H9 (cell line): ENCODE results near the gene ENHO. TPM values are rescaled to one million over a fixed set of nuclear protein-coding genes. Genes with fewer than 3 reads are reported as not detected.

Experiments
- DNase-seq: peaks from one replicate; pipeline ENCODE4 v3.0.0-alpha.2; 2017
- H2AFZ ChIP-seq: one replicate; pipeline ENCODE4 v1.6.1; 2013; ENCODE audit warnings: mild to moderate bottlenecking, low read length, control low read depth, moderate library complexity
- H2AK5ac ChIP-seq: 2 replicates; pipeline ENCODE4 v1.6.1; 2013; ENCODE audit warnings: low read length, control low read depth, mixed read lengths; ENCODE audit not compliant: insufficient read length
- H2BK120ac ChIP-seq: one replicate; pipeline ENCODE4 v1.6.1; 2013; ENCODE audit warnings: low read depth, mild to moderate bottlenecking, low read length, control low read depth, inconsistent platforms; ENCODE audit not compliant: poor library complexity, severe bottlenecking
- H2BK12ac ChIP-seq: 2 replicates; pipeline ENCODE4 v1.6.1; 2013; ENCODE audit warnings: low read length, control low read depth, mixed read lengths, low read depth; ENCODE audit not compliant: insufficient read length
- H2BK15ac ChIP-seq: 2 replicates; pipeline ENCODE4 v1.6.1; 2013; ENCODE audit warnings: low read depth, low read length, control low read depth
- H2BK20ac ChIP-seq: one replicate; pipeline ENCODE4 v1.6.1; 2013; ENCODE audit warnings: low read depth, mild to moderate bottlenecking, low read length, control low read depth, inconsistent platforms; ENCODE audit not compliant: poor library complexity, severe bottlenecking
- H2BK5ac ChIP-seq: 2 replicates; pipeline ENCODE4 v1.6.1; 2013; ENCODE audit warnings: low read length, control low read depth, mixed read lengths; ENCODE audit not compliant: insufficient read length
- H3K14ac ChIP-seq: 2 replicates; pipeline ENCODE4 v1.6.1; 2013; ENCODE audit warnings: low read length, control low read depth; ENCODE audit not compliant: insufficient read depth
- H3K18ac ChIP-seq: 2 replicates; pipeline ENCODE4 v1.6.1; 2013; ENCODE audit warnings: low read depth, mild to moderate bottlenecking, mixed read lengths, low read length, control low read depth; ENCODE audit not compliant: insufficient read length
- H3K23ac ChIP-seq: 2 replicates; pipeline ENCODE4 v1.6.1; 2013; ENCODE audit warnings: low read length, control low read depth, mixed read lengths, low read depth; ENCODE audit not compliant: insufficient read length
- H3K23me2 ChIP-seq: 2 replicates; pipeline ENCODE4 v1.6.1; 2013; ENCODE audit warnings: low read depth, mild to moderate bottlenecking, mixed read lengths, low read length, control low read depth; ENCODE audit not compliant: insufficient read length, poor library complexity, severe bottlenecking
- H3K27ac ChIP-seq: 2 replicates; pipeline ENCODE4 v1.5.1; 2013; ENCODE audit warnings: low read length, control low read depth, mixed read lengths, low read depth; ENCODE audit not compliant: insufficient read length
- H3K27me3 ChIP-seq: 2 replicates; pipeline ENCODE4 v1.6.1; 2013; ENCODE audit warnings: low read length, control low read depth, inconsistent platforms; ENCODE audit not compliant: insufficient read depth
- H3K4ac ChIP-seq: 2 replicates; pipeline ENCODE4 v1.6.1; 2013; ENCODE audit warnings: low read depth, mild to moderate bottlenecking, control low read depth, inconsistent platforms, low read length, moderate library complexity
- H3K4me1 ChIP-seq: 2 replicates; pipeline ENCODE4 v1.6.1; 2013; ENCODE audit warnings: low read length, control low read depth, inconsistent platforms; ENCODE audit not compliant: insufficient read depth
- H3K4me2 ChIP-seq: 2 replicates; pipeline ENCODE4 v1.6.1; 2013; ENCODE audit warnings: low read length, control low read depth, mixed read lengths; ENCODE audit not compliant: insufficient read length, insufficient read depth
- H3K56ac ChIP-seq: 2 replicates; pipeline ENCODE4 v1.6.1; 2013; ENCODE audit warnings: low read depth, mild to moderate bottlenecking, mixed read lengths, low read length, control low read depth; ENCODE audit not compliant: insufficient read length
- H3K79me1 ChIP-seq: 2 replicates; pipeline ENCODE4 v1.6.1; 2013; ENCODE audit warnings: low read depth, mild to moderate bottlenecking, moderate library complexity, low read length, control low read depth, inconsistent platforms; ENCODE audit not compliant: insufficient read depth, poor library complexity, severe bottlenecking
- H3K79me2 ChIP-seq: 2 replicates; pipeline ENCODE4 v1.6.1; 2013; ENCODE audit warnings: low read length, control low read depth, inconsistent platforms; ENCODE audit not compliant: insufficient read depth
- H3K9ac ChIP-seq: 2 replicates; pipeline ENCODE4 v1.6.1; 2013; ENCODE audit warnings: low read length, control low read depth, mixed read lengths; ENCODE audit not compliant: insufficient read length; ENCODE audit errors: extremely low read depth
- H3K9me3 ChIP-seq: one replicate; pipeline ENCODE4 v1.6.1; 2013; ENCODE audit warnings: low read depth, low read length, inconsistent platforms; ENCODE audit not compliant: control insufficient read depth
- H3T11ph ChIP-seq: one replicate; pipeline ENCODE4 v1.6.1; 2013; ENCODE audit warnings: mild to moderate bottlenecking, low read length, control low read depth, inconsistent platforms
- H4K20me1 ChIP-seq: one replicate; pipeline ENCODE4 v1.6.1; 2013; ENCODE audit not compliant: control insufficient read depth, insufficient read length, insufficient read depth
- H4K5ac ChIP-seq: 2 replicates; pipeline ENCODE4 v1.6.1; 2013; ENCODE audit warnings: low read depth, mild to moderate bottlenecking, mixed read lengths, low read length, control low read depth; ENCODE audit not compliant: insufficient read length
- H4K8ac ChIP-seq: replicated peaks from 2 replicates; pipeline ENCODE4 v1.6.1; 2013; ENCODE audit warnings: low read length, control low read depth, mixed read lengths, low read depth; ENCODE audit not compliant: insufficient read length
- H4K91ac ChIP-seq: 2 replicates; pipeline ENCODE4 v1.6.1; 2013; ENCODE audit warnings: low read depth, mild to moderate bottlenecking, moderate library complexity, mixed read lengths, low read length, control low read depth; ENCODE audit not compliant: insufficient read length
- H3K27ac Mint-ChIP-seq, 3 experiments: 2 replicates in 2 of 3; 3 replicates in 1 of 3; pipeline ENCODE4 v1.8.0; 2020 to 2021; ENCODE audit warnings: mixed read lengths in 3 of 3, mild to moderate bottlenecking in 1 of 3, moderate library complexity in 1 of 3
- H3K27me3 Mint-ChIP-seq: 2 replicates; pipeline ENCODE4 v1.8.0; 2021; ENCODE audit warnings: low read depth, mild to moderate bottlenecking, moderate library complexity, mixed read lengths
- H3K36me3 Mint-ChIP-seq, 3 experiments: 2 replicates in 2 of 3; 3 replicates in 1 of 3; pipeline ENCODE4 v1.8.0; 2020 to 2021; ENCODE audit warnings: low read depth in 3 of 3, mixed read lengths in 3 of 3; ENCODE audit not compliant: insufficient read depth in 1 of 3
- H3K4me1 Mint-ChIP-seq, 2 experiments: 2 replicates each; pipeline ENCODE4 v1.8.0; 2020; ENCODE audit warnings: mixed read lengths in 2 of 2
- H3K4me3 Mint-ChIP-seq, 2 experiments: 2 replicates in 1 of 2; 3 replicates in 1 of 2; pipeline ENCODE4 v1.8.0; 2020 to 2021; ENCODE audit warnings: mild to moderate bottlenecking in 2 of 2, mixed read lengths in 2 of 2, moderate library complexity in 1 of 2
- H3K9me3 Mint-ChIP-seq, 2 experiments: 2 replicates in 1 of 2; 3 replicates in 1 of 2; pipeline ENCODE4 v1.8.0; 2020; ENCODE audit warnings: mild to moderate bottlenecking in 2 of 2, mixed read lengths in 2 of 2, moderate library complexity in 1 of 2
- CTCF ChIP-seq: fragments of 200-600 bp; sonication (generic); conservative IDR thresholded peaks from 3 replicates; pipeline ENCODE4 v1.8.0; 2021; ENCODE audit warnings: antibody characterized with exemption, mild to moderate bottlenecking
- WGBS: extraction: QIAGEN DNeasy Blood & Tissue Kit; methylation state at CpG from one replicate; pipeline ENCODE4 v1.1.7; 2013; ENCODE audit warnings: missing lambda C conversion rate, low lambda C conversion rate, mixed read lengths; ENCODE audit not compliant: insufficient read length; ENCODE audit errors: extremely low coverage; 5-methylcytosine and 5-hydroxymethylcytosine counted together
- total RNA-seq: library from RNA; stranded (reverse); gene quantifications from 2 replicates; pipeline ENCODE4 v1.2.1, GENCODE V29; 2021

The ENHO gene
- total RNA-seq, 1 experiment from 2014 or later, result 14.5 TPM

DNA sequence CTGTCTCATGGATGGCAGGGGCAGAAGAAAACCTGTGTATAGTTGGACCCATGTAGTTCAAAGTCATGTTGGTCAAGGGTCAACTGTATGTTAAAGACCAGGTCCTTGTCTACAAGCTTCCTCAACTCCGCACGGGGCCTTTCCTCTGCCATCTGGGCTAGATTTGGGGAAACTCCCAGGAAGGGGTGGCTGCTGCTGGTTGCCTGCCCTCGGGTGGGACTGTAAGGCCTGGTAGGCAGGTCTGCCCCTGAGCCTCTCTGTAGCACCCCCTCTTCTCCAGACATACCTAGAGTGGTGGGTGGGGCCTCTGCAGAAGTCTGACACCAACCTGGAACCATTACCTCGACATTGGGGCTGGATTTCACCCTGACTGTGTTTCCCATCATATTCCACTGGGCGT lies 15.2 kb downstream of the ENHO start:
- no peaks in the 10 kb centered on the region for H3K36me3 Mint-ChIP-seq
- H3K23me2 ChIP-seq, result no peaks in the 10 kb centered on the region
- no peak overlapping the region for H2BK120ac ChIP-seq
- no peaks in the 10 kb centered on the region for H3K9me3 Mint-ChIP-seq
- peaks cover 22 to 33% of the 10 kb centered on the region in 2 experiments for H3K4me1 Mint-ChIP-seq
- no peaks in the 10 kb centered on the region for H3K27me3 ChIP-seq
- H4K20me1 ChIP-seq, result no peaks in the 10 kb centered on the region
- TF ChIP-seq CTCF, result no peak
- no peak overlapping the region for H3K4ac ChIP-seq
- H2BK15ac ChIP-seq, result no peak overlapping the region
- no peak overlapping the region for H4K91ac ChIP-seq
- H3K79me1 ChIP-seq, result no peaks in the 10 kb centered on the region
- H3K14ac ChIP-seq, result no peak overlapping the region
- H3K27me3 Mint-ChIP-seq, result peaks cover 3% of the 10 kb centered on the region; the same call in 1 of the 2 replicates
- H3K4me1 ChIP-seq, result peaks cover 7% of the 10 kb centered on the region; the same call in 1 of the 2 replicates
- no peak overlapping the region for H2BK20ac ChIP-seq
- no peak overlapping the region for H4K8ac ChIP-seq
- H3K27ac Mint-ChIP-seq, result no peak overlapping the region
- no peak overlapping the region for H2BK12ac ChIP-seq
- H4K5ac ChIP-seq, result no peak overlapping the region
- H2AK5ac ChIP-seq, result no peak overlapping the region
- no peak overlapping the region for H3K4me2 ChIP-seq
- H3K23ac ChIP-seq, result no peak overlapping the region
- no CpG with 5 or more reads among the region's 5 CpGs for WGBS
- H3K18ac ChIP-seq, result no peak overlapping the region
- no peak overlapping the region for H3T11ph ChIP-seq
- H2AFZ ChIP-seq, result no peak overlapping the region
- no peak overlapping the region for H3K27ac ChIP-seq
- H3K9ac ChIP-seq, result no peak overlapping the region
- H2BK5ac ChIP-seq, result no peak overlapping the region
- DNase-seq, result no peak
- no peaks in the 10 kb centered on the region for H3K9me3 ChIP-seq
- no peak overlapping the region for H3K4me3 Mint-ChIP-seq
- H3K79me2 ChIP-seq, result no peaks in the 10 kb centered on the region
- no peak overlapping the region for H3K56ac ChIP-seq
